ENCODE data around the gene KCNQ1. TPM values are rescaled to one million over a fixed set of nuclear protein-coding genes. Genes with fewer than 3 reads are reported as not detected.

KCNQ1 gene
- total and polyA plus RNA-seq, 9 of the 15 experiments (the other 6 are each of a cell fraction or from before 2014, with no cell fraction given), result 0.44 TPM; not detected in 8

DNA sequence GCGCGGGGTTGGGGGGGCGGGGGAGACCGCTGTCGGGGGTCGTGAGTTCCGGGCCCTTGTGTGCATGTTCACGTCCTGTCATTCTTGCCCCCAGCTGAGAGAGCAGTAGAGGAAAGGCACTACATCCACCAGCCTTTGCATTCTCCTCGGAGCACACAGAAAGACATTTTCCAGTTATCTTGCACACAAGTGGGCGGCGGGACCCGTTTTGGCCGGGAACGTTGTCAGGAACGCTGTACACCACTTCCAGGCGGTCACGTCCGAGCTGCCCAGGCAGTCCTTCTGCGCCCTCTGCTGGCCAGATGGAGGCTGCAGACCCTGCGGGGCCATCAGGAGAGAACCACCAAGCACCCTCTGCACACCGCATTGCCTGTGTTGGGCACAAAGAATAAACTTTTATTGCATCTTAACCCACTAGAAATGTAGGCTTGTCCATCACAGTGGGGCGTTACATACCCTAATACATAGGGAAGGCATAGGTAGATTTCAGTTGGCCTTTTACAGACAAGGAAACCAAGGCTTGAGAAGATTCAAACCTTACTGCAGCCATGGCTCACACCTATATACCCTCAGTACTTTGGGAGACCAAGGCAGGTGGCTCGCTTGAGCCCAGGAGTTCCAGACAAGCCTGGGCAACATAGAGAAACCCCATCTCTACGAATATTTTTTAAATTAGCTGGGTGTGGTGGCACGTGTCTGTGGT is 443.6 kb downstream of the KCNQ1 start (continued):
- no peak for TF ChIP-seq E2F1 (CRISPR knock-in tag; IDR thresholded peaks at IDR 0.05)
- TF ChIP-seq ZBTB33 (CRISPR knock-in tag; IDR thresholded peaks at IDR 0.05), result peak; percentile 63
- TF ChIP-seq MYNN (IDR thresholded peaks at IDR 0.05), result no peak
- TF ChIP-seq MYNN (CRISPR knock-in tag; IDR thresholded peaks at IDR 0.05), result no peak
- TF ChIP-seq, protein P1, sequence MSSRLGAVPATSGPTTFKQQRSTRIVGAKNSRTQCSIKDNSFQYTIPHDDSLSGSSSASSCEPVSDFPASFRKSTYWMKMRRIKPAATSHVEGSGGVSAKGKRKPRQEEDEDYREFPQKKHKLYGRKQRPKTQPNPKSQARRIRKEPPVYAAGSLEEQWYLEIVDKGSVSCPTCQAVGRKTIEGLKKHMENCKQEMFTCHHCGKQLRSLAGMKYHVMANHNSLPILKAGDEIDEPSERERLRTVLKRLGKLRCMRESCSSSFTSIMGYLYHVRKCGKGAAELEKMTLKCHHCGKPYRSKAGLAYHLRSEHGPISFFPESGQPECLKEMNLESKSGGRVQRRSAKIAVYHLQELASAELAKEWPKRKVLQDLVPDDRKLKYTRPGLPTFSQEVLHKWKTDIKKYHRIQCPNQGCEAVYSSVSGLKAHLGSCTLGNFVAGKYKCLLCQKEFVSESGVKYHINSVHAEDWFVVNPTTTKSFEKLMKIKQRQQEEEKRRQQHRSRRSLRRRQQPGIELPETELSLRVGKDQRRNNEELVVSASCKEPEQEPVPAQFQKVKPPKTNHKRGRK (tag; IDR thresholded peaks at IDR 0.05), result no peak
- TF ChIP-seq, protein P2, sequence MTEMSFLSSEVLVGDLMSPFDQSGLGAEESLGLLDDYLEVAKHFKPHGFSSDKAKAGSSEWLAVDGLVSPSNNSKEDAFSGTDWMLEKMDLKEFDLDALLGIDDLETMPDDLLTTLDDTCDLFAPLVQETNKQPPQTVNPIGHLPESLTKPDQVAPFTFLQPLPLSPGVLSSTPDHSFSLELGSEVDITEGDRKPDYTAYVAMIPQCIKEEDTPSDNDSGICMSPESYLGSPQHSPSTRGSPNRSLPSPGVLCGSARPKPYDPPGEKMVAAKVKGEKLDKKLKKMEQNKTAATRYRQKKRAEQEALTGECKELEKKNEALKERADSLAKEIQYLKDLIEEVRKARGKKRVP (CRISPR knock-in tag; IDR thresholded peaks at IDR 0.05), result no peak
- TF ChIP-seq CBX1 (IDR thresholded peaks at IDR 0.05; ENCODE audit: low read depth), result no peak
- TF ChIP-seq, protein P3, sequence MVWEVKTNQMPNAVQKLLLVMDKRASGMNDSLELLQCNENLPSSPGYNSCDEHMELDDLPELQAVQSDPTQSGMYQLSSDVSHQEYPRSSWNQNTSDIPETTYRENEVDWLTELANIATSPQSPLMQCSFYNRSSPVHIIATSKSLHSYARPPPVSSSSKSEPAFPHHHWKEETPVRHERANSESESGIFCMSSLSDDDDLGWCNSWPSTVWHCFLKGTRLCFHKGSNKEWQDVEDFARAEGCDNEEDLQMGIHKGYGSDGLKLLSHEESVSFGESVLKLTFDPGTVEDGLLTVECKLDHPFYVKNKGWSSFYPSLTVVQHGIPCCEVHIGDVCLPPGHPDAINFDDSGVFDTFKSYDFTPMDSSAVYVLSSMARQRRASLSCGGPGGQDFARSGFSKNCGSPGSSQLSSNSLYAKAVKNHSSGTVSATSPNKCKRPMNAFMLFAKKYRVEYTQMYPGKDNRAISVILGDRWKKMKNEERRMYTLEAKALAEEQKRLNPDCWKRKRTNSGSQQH (CRISPR knock-in tag; IDR thresholded peaks at IDR 0.05), result no peak
- no peak for TF ChIP-seq RBFOX2 (IDR thresholded peaks at IDR 0.05; ENCODE audit: low read depth, low read length)
- peak; percentile 29; the same call in 1 of the 2 replicates for TF ChIP-seq TARDBP (IDR thresholded peaks at IDR 0.05)
- no peak for TF ChIP-seq TFAM (CRISPR knock-in tag; conservative IDR thresholded peaks at IDR 0.05)
- TF ChIP-seq RB1 (IDR thresholded peaks at IDR 0.05; ENCODE audit: low read depth), result peak; percentile 80
- TF ChIP-seq, protein P4, sequence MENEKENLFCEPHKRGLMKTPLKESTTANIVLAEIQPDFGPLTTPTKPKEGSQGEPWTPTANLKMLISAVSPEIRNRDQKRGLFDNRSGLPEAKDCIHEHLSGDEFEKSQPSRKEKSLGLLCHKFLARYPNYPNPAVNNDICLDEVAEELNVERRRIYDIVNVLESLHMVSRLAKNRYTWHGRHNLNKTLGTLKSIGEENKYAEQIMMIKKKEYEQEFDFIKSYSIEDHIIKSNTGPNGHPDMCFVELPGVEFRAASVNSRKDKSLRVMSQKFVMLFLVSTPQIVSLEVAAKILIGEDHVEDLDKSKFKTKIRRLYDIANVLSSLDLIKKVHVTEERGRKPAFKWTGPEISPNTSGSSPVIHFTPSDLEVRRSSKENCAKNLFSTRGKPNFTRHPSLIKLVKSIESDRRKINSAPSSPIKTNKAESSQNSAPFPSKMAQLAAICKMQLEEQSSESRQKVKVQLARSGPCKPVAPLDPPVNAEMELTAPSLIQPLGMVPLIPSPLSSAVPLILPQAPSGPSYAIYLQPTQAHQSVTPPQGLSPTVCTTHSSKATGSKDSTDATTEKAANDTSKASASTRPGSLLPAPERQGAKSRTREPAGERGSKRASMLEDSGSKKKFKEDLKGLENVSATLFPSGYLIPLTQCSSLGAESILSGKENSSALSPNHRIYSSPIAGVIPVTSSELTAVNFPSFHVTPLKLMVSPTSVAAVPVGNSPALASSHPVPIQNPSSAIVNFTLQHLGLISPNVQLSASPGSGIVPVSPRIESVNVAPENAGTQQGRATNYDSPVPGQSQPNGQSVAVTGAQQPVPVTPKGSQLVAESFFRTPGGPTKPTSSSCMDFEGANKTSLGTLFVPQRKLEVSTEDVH (IDR thresholded peaks at IDR 0.05; ENCODE audit: low read depth, partially characterized antibody), result no peak
- TF ChIP-seq TRIM25 (IDR thresholded peaks at IDR 0.05; ENCODE audit: borderline replicate concordance), result no peak
